HUES64 (cell line): Measurements from ENCODE around the gene SERF1B. TPM values are rescaled to one million over a fixed set of nuclear protein-coding genes. Genes with fewer than 3 reads are reported as not detected.
"Not testable (repeated sequence)": the region's sequence is repeated elsewhere in the genome, so short reads cannot be mapped to it uniquely, and the experiment has no call there.

ENCODE experiments used
- H3K27ac ChIP-seq: 2 replicates; pipeline ENCODE4 v1.7.0; 2013; ENCODE audit warnings: low read depth, low read length, inconsistent platforms
- H3K27me3 ChIP-seq: 2 replicates; pipeline ENCODE4 v1.6.1; 2013; ENCODE audit warnings: mild to moderate bottlenecking, low read length; ENCODE audit not compliant: insufficient read depth
- H3K36me3 ChIP-seq: 2 replicates; pipeline ENCODE4 v1.6.1; 2013; ENCODE audit warnings: mild to moderate bottlenecking, low read length; ENCODE audit not compliant: insufficient read depth
- H3K4me1 ChIP-seq: 2 replicates; pipeline ENCODE4 v1.6.1; 2013; ENCODE audit warnings: mild to moderate bottlenecking, low read length, moderate library complexity; ENCODE audit not compliant: insufficient read depth
- H3K4me3 ChIP-seq: 2 replicates; pipeline ENCODE4 v1.5.1; 2013; ENCODE audit warnings: mild to moderate bottlenecking, low read length, moderate library complexity
- H3K9ac ChIP-seq: 2 replicates; pipeline ENCODE4 v1.6.1; 2013; ENCODE audit warnings: mild to moderate bottlenecking, low read depth, low read length
- H3K9me3 ChIP-seq: 2 replicates; pipeline ENCODE4 v1.6.1; 2013; ENCODE audit warnings: low read depth, low read length; ENCODE audit not compliant: insufficient read depth
- WGBS: fragments of 150-250, 120-280 bp; methylation state at CpG from one replicate; pipeline ENCODE4 v1.1.7; 2013; ENCODE audit warnings: missing lambda C conversion rate; 5-methylcytosine and 5-hydroxymethylcytosine counted together
- polyA plus RNA-seq, 2 experiments: library from polyadenylated mRNA; stranded (reverse); fragments of 50-300 nt; gene quantifications; one replicate each; pipeline ENCODE4 v1.2.3, GENCODE V29; 2013

SERF1B gene
- polyA plus RNA-seq (2013, experiment 1 of 2) = 97.4 TPM
- 103 TPM for polyA plus RNA-seq (2013, experiment 2 of 2)

DNA sequence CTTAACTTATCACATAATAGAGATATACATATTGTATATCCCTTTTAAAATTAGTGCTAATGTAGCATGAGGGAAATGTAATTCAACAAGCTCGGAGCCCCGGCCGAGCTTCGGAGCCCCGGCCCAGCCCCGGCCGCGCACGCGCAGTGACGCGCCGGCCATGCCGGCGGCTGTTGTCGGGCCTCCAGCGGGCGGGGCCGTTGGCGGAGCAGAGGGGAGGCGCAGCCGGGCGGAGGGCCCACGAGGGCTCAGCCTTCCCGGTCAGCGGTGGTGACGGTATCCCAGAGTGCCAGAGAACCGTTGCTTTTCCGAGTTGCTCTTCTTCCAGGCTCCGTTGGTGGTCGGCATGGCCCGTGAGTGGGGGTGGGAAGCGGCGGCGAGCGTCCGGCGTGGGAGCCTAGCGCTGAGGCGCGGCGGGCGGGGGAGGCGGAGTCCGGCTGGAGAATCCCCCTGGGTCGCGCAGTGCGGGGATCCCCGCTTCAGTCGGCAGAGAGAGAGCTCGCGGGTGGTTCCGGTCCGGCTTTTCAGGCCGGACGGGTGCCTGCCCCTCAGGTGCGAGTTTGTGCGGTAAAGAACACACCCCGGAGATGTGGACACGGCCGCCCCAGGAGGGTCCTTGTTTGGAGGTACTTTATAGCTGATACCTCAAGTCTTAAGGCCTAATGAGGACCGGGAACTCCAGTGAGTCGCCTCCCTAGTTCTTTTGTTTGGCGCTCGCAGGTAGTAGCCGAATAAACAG, at the start of gene SERF1B:
Gene SERF1B (plus strand): TSS at position 146 of the 739 bp plus-strand sequence. CDS start 201 bp downstream, at position 347.
- WGBS = no CpG with 5 or more reads among the region's 66 CpGs
- not testable (repeated sequence) for H3K27me3 ChIP-seq, H3K9ac ChIP-seq, H3K36me3 ChIP-seq, H3K27ac ChIP-seq, H3K4me3 ChIP-seq, H3K4me1 ChIP-seq, H3K9me3 ChIP-seq

DNA sequence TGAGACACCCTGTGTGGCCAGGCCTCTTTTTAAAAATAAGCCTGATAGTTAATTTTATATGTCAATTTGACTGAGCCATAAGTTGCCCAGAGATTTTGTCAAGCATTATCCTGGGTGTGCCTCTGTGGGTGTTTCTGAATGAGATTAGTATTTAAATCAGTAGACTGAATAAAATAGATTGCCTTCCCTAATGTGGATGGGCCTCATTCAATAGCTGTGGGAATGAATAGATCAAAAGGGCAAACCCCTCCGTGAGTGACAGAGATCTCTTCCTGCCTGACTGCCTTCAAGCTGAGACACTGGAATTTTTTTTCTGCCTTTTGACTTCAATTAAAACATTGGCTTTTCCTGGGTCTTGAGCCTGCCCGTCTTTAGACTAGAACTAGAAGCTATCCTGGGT, 33.3 kb upstream of the SERF1B start:
- not testable (repeated sequence) for H3K27ac ChIP-seq, H3K4me1 ChIP-seq, H3K9me3 ChIP-seq, H3K36me3 ChIP-seq, H3K4me3 ChIP-seq, H3K9ac ChIP-seq, H3K27me3 ChIP-seq
- WGBS = no CpG with 5 or more reads among the region's 2 CpGs

GRCh38 chr5:69995535-69995934, 29.5 kb upstream of the SERF1B start:
- H3K4me1 ChIP-seq, H3K9ac ChIP-seq, H3K4me3 ChIP-seq, H3K27me3 ChIP-seq, H3K36me3 ChIP-seq, H3K9me3 ChIP-seq, H3K27ac ChIP-seq: not testable (repeated sequence)
- no CpG with 5 or more reads among the region's 1 CpG for WGBS

DNA sequence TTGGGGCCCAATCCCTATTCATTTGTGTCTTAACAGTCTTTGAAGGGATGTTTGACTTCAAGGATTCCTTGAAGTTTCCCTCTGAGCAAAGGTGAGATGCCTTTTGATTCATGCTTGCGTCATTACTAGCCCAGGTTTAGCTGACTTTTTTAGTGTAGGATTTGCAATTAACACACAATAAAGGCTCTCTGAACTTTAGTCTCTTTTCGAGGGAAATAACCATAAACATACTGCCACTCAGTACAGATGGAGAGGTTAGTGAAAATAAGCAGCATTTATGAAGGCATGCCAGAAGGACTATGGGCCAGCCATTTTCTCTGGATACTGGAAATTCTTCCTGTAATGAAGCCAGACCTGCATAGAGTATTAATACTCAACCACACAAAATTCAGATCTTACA, 4.4 kb upstream of the SERF1B start:
- H3K27ac ChIP-seq, H3K9ac ChIP-seq, H3K9me3 ChIP-seq, H3K4me3 ChIP-seq, H3K36me3 ChIP-seq, H3K27me3 ChIP-seq, H3K4me1 ChIP-seq: not testable (repeated sequence)
- no CpG with 5 or more reads among the region's 2 CpGs for WGBS

DNA sequence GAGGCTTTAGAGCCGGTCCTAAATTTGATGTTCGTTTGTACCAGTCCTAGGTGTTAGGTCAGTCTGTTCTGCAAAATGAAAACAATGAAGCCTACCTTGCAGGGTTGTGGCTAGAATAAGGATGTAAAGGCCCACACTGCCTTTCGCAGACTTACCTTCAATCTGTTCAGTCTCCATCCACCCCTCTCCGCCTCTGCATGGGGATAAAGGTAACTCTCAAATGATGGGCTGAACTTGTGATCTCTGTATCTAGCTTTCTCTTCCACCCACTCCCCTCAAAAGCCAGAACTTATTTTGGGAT, 744 bp downstream of the SERF1B start:
- not testable (repeated sequence) for H3K27me3 ChIP-seq, H3K36me3 ChIP-seq, H3K27ac ChIP-seq, H3K4me3 ChIP-seq, H3K9me3 ChIP-seq, H3K9ac ChIP-seq, H3K4me1 ChIP-seq
- no CpG with 5 or more reads among the region's 4 CpGs for WGBS

DNA sequence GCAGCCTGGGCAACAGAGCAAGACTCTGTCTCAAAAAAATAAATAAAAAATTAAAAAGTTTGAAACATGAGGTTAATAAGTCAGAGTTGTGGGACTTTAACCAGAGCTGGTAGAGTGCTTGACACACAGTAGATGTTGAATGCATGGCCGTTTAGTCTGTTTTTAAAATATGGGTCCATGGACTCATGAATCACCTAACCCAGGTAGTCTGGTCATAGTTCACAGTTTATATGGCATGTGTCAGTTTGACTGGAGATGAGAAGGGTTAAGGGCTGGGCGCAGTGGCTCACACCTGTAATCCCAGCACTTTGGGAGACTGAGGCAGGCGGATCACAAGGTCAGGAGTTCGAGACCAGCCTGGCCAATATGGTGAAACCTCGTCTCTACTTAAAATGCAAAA, 6.2 kb downstream of the SERF1B start:
- not testable (repeated sequence) for H3K4me3 ChIP-seq, H3K9me3 ChIP-seq, H3K9ac ChIP-seq, H3K4me1 ChIP-seq, H3K36me3 ChIP-seq, H3K27me3 ChIP-seq, H3K27ac ChIP-seq
- WGBS = no CpG with 5 or more reads among the region's 5 CpGs

- H3K36me3 ChIP-seq, H3K27me3 ChIP-seq, H3K27ac ChIP-seq, H3K9ac ChIP-seq, H3K4me3 ChIP-seq, H3K9me3 ChIP-seq, H3K4me1 ChIP-seq: not testable (repeated sequence)
These were observed 16.4 kb downstream of the SERF1B start for GRCh38 chr5:70041411-70041810.

- H3K27ac ChIP-seq, H3K4me3 ChIP-seq, H3K9ac ChIP-seq, H3K36me3 ChIP-seq, H3K9me3 ChIP-seq, H3K27me3 ChIP-seq, H3K4me1 ChIP-seq: not testable (repeated sequence)
- no CpG with 5 or more reads among the region's 16 CpGs for WGBS
These were observed 24.7 kb downstream of the SERF1B start for GRCh38 chr5:70049790-70050142.

- H3K4me1 ChIP-seq, H3K27ac ChIP-seq, H3K36me3 ChIP-seq, H3K4me3 ChIP-seq, H3K9me3 ChIP-seq, H3K9ac ChIP-seq, H3K27me3 ChIP-seq: not testable (repeated sequence)
- no CpG with 5 or more reads among the region's 6 CpGs for WGBS
These were observed 31.4 kb downstream of the SERF1B start for GRCh38 chr5:70056289-70056942.

GRCh38 chr5:70057140-70057539, 32.1 kb downstream of the SERF1B start:
- H3K9ac ChIP-seq, H3K27ac ChIP-seq, H3K4me1 ChIP-seq, H3K27me3 ChIP-seq, H3K9me3 ChIP-seq, H3K4me3 ChIP-seq, H3K36me3 ChIP-seq: not testable (repeated sequence)
- WGBS = no CpG with 5 or more reads among the region's 1 CpG

- not testable (repeated sequence) for H3K27me3 ChIP-seq, H3K4me3 ChIP-seq, H3K4me1 ChIP-seq, H3K27ac ChIP-seq, H3K9me3 ChIP-seq, H3K9ac ChIP-seq
- H3K36me3 ChIP-seq = peaks cover 14% of the 10 kb centered on the region
- WGBS = 94% methylated on average over 5 of the region's 8 CpGs
These were observed 52.6 kb downstream of the SERF1B start for GRCh38 chr5:70077632-70078031.

GRCh38 chr5:70088907-70089464, 63.9 kb downstream of the SERF1B start:
- not testable (repeated sequence) for H3K27ac ChIP-seq, H3K9ac ChIP-seq, H3K27me3 ChIP-seq, H3K9me3 ChIP-seq, H3K4me1 ChIP-seq, H3K36me3 ChIP-seq, H3K4me3 ChIP-seq
- WGBS = no CpG with 5 or more reads among the region's 1 CpG
